Neural crest cell (in vitro differentiated cells): ENCODE measurements around the gene HMCN2. TPM values are rescaled to one million over a fixed set of nuclear protein-coding genes. Genes with fewer than 3 reads are reported as not detected.

ENCODE experiments used
- DNase-seq: peaks from one replicate; pipeline ENCODE4 v3.0.0; 2021; ENCODE audit warnings: low read depth, mixed read lengths, low spot score
- H3K27ac Mint-ChIP-seq: one replicate; pipeline ENCODE4 v1.8.0; 2021; ENCODE audit warnings: mild to moderate bottlenecking, mixed read lengths; ENCODE audit not compliant: unreplicated experiment
- H3K27me3 Mint-ChIP-seq: 2 replicates; pipeline ENCODE4 v1.8.0; 2021; ENCODE audit warnings: low read depth, mild to moderate bottlenecking, mixed read lengths
- H3K36me3 Mint-ChIP-seq: 2 replicates; pipeline ENCODE4 v1.8.0; 2021; ENCODE audit warnings: low read depth, mild to moderate bottlenecking, mixed read lengths
- H3K4me1 Mint-ChIP-seq: 2 replicates; pipeline ENCODE4 v1.8.0; 2021; ENCODE audit warnings: mixed read lengths
- H3K4me3 Mint-ChIP-seq: one replicate; pipeline ENCODE4 v1.8.0; 2021; ENCODE audit warnings: mild to moderate bottlenecking, mixed read lengths
- H3K9me3 Mint-ChIP-seq: 2 replicates; pipeline ENCODE4 v1.8.0; 2021; ENCODE audit warnings: mixed read lengths
- CTCF ChIP-seq: fragments of 200-600 bp; sonication (generic); conservative IDR thresholded peaks from 2 replicates; pipeline ENCODE4 v1.5.0; 2021; ENCODE audit warnings: antibody characterized with exemption, mild to moderate bottlenecking
- total RNA-seq: library from RNA; stranded (reverse); gene quantifications from 2 replicates; pipeline ENCODE4 v1.2.1, GENCODE V29; 2021

Gene HMCN2
- total RNA-seq, 1 donor from 2014 or later, result not detected

GRCh38 chr9:130341839-130342713 is 76.5 kb downstream of the HMCN2 start:
- no peak for TF ChIP-seq CTCF
- Mint-ChIP-seq H3K9me3 (no peaks in the 10 kb centered on the region), H3K27ac (no peak overlapping the region), H3K4me1 (no peaks in the 10 kb centered on the region), H3K4me3 (no peak overlapping the region), H3K36me3 (no peaks in the 10 kb centered on the region), H3K27me3 (no peaks in the 10 kb centered on the region)
- no peak for DNase-seq

GRCh38 chr9:130342714-130343085 is 77.1 kb downstream of the HMCN2 start:
- DNase-seq, result no peak
- H3K9me3 Mint-ChIP-seq, result no peaks in the 10 kb centered on the region
- no peaks in the 10 kb centered on the region for H3K27me3 Mint-ChIP-seq
- H3K4me1 Mint-ChIP-seq, result no peaks in the 10 kb centered on the region
- no peak for TF ChIP-seq CTCF
- H3K36me3 Mint-ChIP-seq, result no peaks in the 10 kb centered on the region
- no peak overlapping the region for H3K4me3 Mint-ChIP-seq
- no peak overlapping the region for H3K27ac Mint-ChIP-seq

- DNase-seq, result peak; percentile 72
- H3K9me3 Mint-ChIP-seq, result no peaks in the 10 kb centered on the region
- H3K27ac Mint-ChIP-seq, result no peak overlapping the region
- no peaks in the 10 kb centered on the region for H3K36me3 Mint-ChIP-seq
- H3K4me1 Mint-ChIP-seq, result no peaks in the 10 kb centered on the region
- H3K4me3 Mint-ChIP-seq, result no peak overlapping the region
- no peaks in the 10 kb centered on the region for H3K27me3 Mint-ChIP-seq
- peak; percentile 80 for TF ChIP-seq CTCF
Observed at GRCh38 chr9:130343445-130343918, 77.9 kb downstream of the HMCN2 start.

GRCh38 chr9:130344366-130344765 is 78.8 kb downstream of the HMCN2 start:
- H3K27me3 Mint-ChIP-seq, result no peaks in the 10 kb centered on the region
- no peak overlapping the region for H3K4me3 Mint-ChIP-seq
- no peaks in the 10 kb centered on the region for H3K36me3 Mint-ChIP-seq
- no peak for TF ChIP-seq CTCF
- H3K27ac Mint-ChIP-seq, result no peak overlapping the region
- no peaks in the 10 kb centered on the region for H3K9me3 Mint-ChIP-seq
- H3K4me1 Mint-ChIP-seq, result no peaks in the 10 kb centered on the region
- no peak for DNase-seq

GRCh38 chr9:130345009-130345896 is 79.7 kb downstream of the HMCN2 start:
- no peak overlapping the region for H3K27ac Mint-ChIP-seq
- no peaks in the 10 kb centered on the region for H3K27me3 Mint-ChIP-seq
- H3K4me1 Mint-ChIP-seq, result no peaks in the 10 kb centered on the region
- no peaks in the 10 kb centered on the region for H3K9me3 Mint-ChIP-seq
- DNase-seq, result no peak
- H3K4me3 Mint-ChIP-seq, result no peak overlapping the region
- H3K36me3 Mint-ChIP-seq, result no peaks in the 10 kb centered on the region
- TF ChIP-seq CTCF, result no peak
